HUDEP-2 (cell line): ENCODE measurements around the gene UQCC5.

ENCODE experiments used
- DNase-seq, 76 experiments: peaks; one replicate each; lab custom pipeline; 2025; ENCODE audit not compliant: unreplicated experiment in 76 of 76; lab: John Stamatoyannopoulos, UW

Gene UQCC5

GRCh38 chr3:52558436-52558835 lies 22.0 kb downstream of the UQCC5 start:
- DNase-seq: no peak

GRCh38 chr3:52561028-52561747 lies 24.8 kb downstream of the UQCC5 start:
- DNase-seq: no peak

GRCh38 chr3:52563984-52564383 lies 27.6 kb downstream of the UQCC5 start:
- DNase-seq: no peak

- DNase-seq: no peak
Measured at GRCh38 chr3:52568069-52568468, 31.7 kb downstream of the UQCC5 start.

DNA sequence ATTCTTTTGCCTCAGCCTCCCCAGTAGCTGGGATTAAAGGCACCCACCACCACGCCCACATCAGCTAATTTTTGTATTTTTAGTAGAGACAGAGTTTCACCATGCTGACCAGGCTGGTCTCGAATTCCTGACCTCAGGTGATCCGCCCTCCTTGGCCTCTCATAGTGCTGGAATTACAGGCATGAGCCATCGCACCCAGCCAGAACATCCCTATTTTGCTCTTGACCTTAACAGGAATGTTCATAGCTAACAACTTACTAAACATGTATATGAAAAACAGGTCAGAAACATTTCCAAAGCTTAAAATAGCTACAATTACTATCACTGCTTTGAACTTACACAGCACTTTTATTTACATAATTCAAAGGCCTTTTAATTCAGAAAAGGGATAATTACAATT lies 33.7 kb downstream of the UQCC5 start:
- DNase-seq: no peak

DNA sequence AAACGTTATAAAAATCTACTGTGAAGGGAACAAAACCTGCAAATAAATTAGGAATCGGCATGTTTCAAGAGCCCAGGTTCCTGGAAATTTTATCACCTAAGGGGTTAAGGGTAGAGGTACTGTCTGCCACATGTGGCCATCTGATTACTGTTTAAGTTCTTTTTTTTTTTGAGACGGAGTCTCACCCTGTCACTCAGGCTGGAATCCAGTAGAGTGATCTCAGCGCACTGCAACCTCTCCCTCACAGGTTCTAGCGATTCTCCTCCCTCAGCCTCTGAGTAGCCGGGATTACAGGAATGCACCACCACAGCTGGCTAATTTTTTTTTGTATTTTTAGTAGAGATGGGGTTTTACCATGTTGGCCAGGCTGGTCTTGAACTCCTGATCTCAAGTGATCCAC lies 35.8 kb downstream of the UQCC5 start:
- DNase-seq: no peak

DNA sequence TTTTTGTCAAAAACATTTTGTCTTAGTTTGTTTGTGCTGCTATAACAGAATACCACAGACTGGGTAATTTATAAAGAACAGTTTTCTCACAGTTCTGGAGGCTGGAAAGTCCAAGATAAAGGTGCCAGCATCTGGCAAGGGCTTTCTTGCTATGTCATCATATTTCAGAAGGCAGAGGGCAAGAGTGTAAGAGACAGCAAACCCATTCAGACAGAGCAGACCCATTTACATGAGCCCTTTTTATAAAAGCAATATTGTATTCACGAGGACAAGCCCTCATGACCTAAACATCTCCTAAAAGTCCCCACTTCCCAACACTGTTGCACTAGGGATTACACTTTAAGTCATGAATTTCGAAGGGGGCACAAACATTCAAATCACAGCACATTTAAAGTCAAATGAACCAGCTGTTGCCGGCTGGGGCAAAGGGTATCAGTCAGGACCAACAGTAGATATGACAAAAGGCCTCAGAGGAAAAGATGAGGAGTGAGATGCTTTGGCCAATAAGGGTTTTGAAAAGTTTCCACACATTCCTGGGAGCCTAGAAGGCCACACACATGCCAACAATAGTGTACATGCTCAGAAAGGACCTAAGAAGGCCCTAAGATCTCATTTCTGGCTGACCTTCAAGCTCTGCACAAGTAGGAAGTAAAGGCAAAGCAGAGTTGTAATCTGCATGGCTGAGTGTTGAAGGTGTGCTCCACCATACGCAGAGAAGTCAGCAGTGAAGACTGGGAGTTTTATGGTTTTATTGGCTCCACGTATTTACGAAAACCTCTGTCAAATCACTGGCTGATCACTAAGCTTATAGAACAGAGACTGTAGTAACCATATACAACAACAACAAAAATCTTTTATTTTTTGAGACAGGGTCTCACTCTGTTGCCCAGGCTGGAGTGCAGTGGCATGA lies 37.9 kb downstream of the UQCC5 start:
- DNase-seq: no peak
